H1 (cell line): Measurements from ENCODE around the gene PIWIL1. TPM values are rescaled to one million over a fixed set of nuclear protein-coding genes. Genes with fewer than 3 reads are reported as not detected.

Source experiments
- CTCF ChIA-PET: fragments of 300-600 bp; sonication (Branson Sonifier 250); formaldehyde crosslinking; loops from one replicate; lab custom pipeline; 2021; ENCODE audit not compliant: partially characterized antibody; lab: Charles Lee
- POLR2A ChIA-PET: fragments of 300-600 bp; sonication (Branson Sonifier 250); formaldehyde crosslinking; loops from one replicate; lab custom pipeline; 2021; ENCODE audit warnings: inconsistent platforms; ENCODE audit not compliant: partially characterized antibody; lab: Charles Lee
- DNase-seq, 2 experiments: peaks; one replicate each; pipeline versions ENCODE4 v3.0.0 to v3.0.0-alpha.2; 2010 to 2022; ENCODE audit warnings: low spot score in 2 of 2, low read depth in 1 of 2, mixed read lengths in 1 of 2
- FAIRE-seq: peaks from 2 replicates; lab custom pipeline; 2011; peaks lifted over from hg19 to GRCh38; lab: Jason Lieb, UNC
- H2AFZ ChIP-seq: 2 replicates; pipeline ENCODE4 v1.8.1; 2012; ENCODE audit warnings: low read length, inconsistent platforms
- H2AK5ac ChIP-seq: 2 replicates; pipeline ENCODE4 v1.6.1; 2013; ENCODE audit warnings: low read depth, low read length
- H2BK120ac ChIP-seq: replicated peaks from 2 replicates; pipeline ENCODE3; 2013; ENCODE audit warnings: low read depth, low read length, inconsistent platforms
- H2BK12ac ChIP-seq: 2 replicates; pipeline ENCODE4 v1.6.1; 2013; ENCODE audit warnings: low read depth, low read length
- H2BK15ac ChIP-seq: 2 replicates; pipeline ENCODE4 v1.6.1; 2013; ENCODE audit warnings: low read length
- H2BK20ac ChIP-seq: 2 replicates; pipeline ENCODE4 v1.6.1; 2013; ENCODE audit warnings: low read length
- H2BK5ac ChIP-seq: 2 replicates; pipeline ENCODE4 v1.6.1; 2013; ENCODE audit warnings: low read depth, low read length
- H3K14ac ChIP-seq: 2 replicates; pipeline ENCODE4 v1.6.1; 2013; ENCODE audit warnings: inconsistent platforms; ENCODE audit not compliant: insufficient read length
- H3K18ac ChIP-seq: 2 replicates; pipeline ENCODE4 v1.6.1; 2013; ENCODE audit warnings: low read length; ENCODE audit errors: extremely low read depth
- H3K23ac ChIP-seq: 2 replicates; pipeline ENCODE4 v1.6.1; 2013; ENCODE audit warnings: inconsistent platforms; ENCODE audit not compliant: insufficient read length
- H3K23me2 ChIP-seq: 2 replicates; pipeline ENCODE4 v1.6.1; 2013; ENCODE audit warnings: low read depth, low read length
- H3K27ac ChIP-seq: 2 replicates; pipeline ENCODE4 v1.6.1; 2011; ENCODE audit warnings: low read depth, low read length, inconsistent platforms
- H3K27me3 ChIP-seq, 4 experiments: replicated peaks in 1 of 4; 1 replicate in 1 of 4; 2 replicates in 3 of 4; pipeline versions ENCODE4 v1.6.1 to v1.8.1; 2011 to 2013; ENCODE audit warnings: low read length in 3 of 4, mild to moderate bottlenecking in 3 of 4, inconsistent platforms in 2 of 4, mixed read lengths in 2 of 4, moderate library complexity in 1 of 4; ENCODE audit not compliant: control insufficient read depth in 3 of 4, insufficient read depth in 3 of 4; ENCODE audit errors: extremely low read depth in 1 of 4
- H3K36me3 ChIP-seq, 4 experiments: 2 replicates each; pipeline versions ENCODE4 v1.6.1 to v1.8.1; 2011 to 2013; ENCODE audit warnings: mild to moderate bottlenecking in 4 of 4, low read length in 3 of 4, moderate library complexity in 2 of 4, control low read depth in 1 of 4, inconsistent platforms in 1 of 4; ENCODE audit not compliant: insufficient read depth in 4 of 4, control insufficient read depth in 2 of 4
- H3K4ac ChIP-seq: replicated peaks from 2 replicates; pipeline ENCODE3; 2013; ENCODE audit warnings: low read length, low read depth, mixed read lengths, inconsistent platforms; ENCODE audit not compliant: insufficient read length
- H3K4me1 ChIP-seq, 4 experiments: replicated peaks in 1 of 4; 1 replicate in 1 of 4; 2 replicates in 3 of 4; pipeline versions ENCODE4 v1.6.1 to v1.8.1; 2011 to 2013; ENCODE audit warnings: low read length in 3 of 4, inconsistent platforms in 2 of 4, mixed read lengths in 1 of 4; ENCODE audit not compliant: insufficient read depth in 4 of 4, control insufficient read depth in 3 of 4
- H3K4me2 ChIP-seq, 2 experiments: 2 replicates each; pipeline versions ENCODE4 v1.6.1 to v1.8.1; 2011 to 2013; ENCODE audit warnings: low read depth in 2 of 2, low read length in 2 of 2, control low read depth in 1 of 2, inconsistent platforms in 1 of 2, mild to moderate bottlenecking in 1 of 2; ENCODE audit not compliant: insufficient read depth in 1 of 2
- H3K4me3 ChIP-seq, 4 experiments: fragments of 200-600, 300-600 bp in 1 of 4; sonication (generic), shearing (Covaris generic), sonication (Bioruptor Twin) in 1 of 4; 2 replicates each; pipeline versions ENCODE4 v1.5.1 to v1.8.1; 2011 to 2016; ENCODE audit warnings: low read length in 4 of 4, low read depth in 3 of 4, control low read depth in 2 of 4, inconsistent platforms in 2 of 4, mild to moderate bottlenecking in 2 of 4, mixed read lengths in 1 of 4, moderate library complexity in 1 of 4; ENCODE audit not compliant: insufficient read depth in 2 of 4; ENCODE audit errors: extremely low read depth in 1 of 4
- H3K56ac ChIP-seq: replicated peaks from 2 replicates; pipeline ENCODE3; 2013; ENCODE audit warnings: low read depth, mild to moderate bottlenecking, mixed read lengths, low read length, inconsistent platforms; ENCODE audit not compliant: insufficient read length
- H3K79me1 ChIP-seq: 2 replicates; pipeline ENCODE4 v1.6.1; 2013; ENCODE audit warnings: low read depth, low read length, control low read depth
- H3K79me2 ChIP-seq, 2 experiments: 2 replicates each; pipeline versions ENCODE4 v1.6.1 to v1.8.1; 2012 to 2013; ENCODE audit warnings: low read length in 2 of 2, mild to moderate bottlenecking in 2 of 2, inconsistent platforms in 1 of 2; ENCODE audit not compliant: insufficient read depth in 2 of 2, control insufficient read depth in 1 of 2
- H3K9ac ChIP-seq, 4 experiments: replicated peaks in 1 of 4; 1 replicate in 1 of 4; 2 replicates in 3 of 4; pipeline versions ENCODE4 v1.6.1 to v1.8.1; 2011 to 2013; ENCODE audit warnings: low read depth in 3 of 4, low read length in 3 of 4, control low read depth in 2 of 4, mild to moderate bottlenecking in 2 of 4, moderate library complexity in 2 of 4, inconsistent platforms in 1 of 4; ENCODE audit errors: extremely low read depth in 1 of 4
- H3K9me3 ChIP-seq, 2 experiments: 2 replicates each; pipeline versions ENCODE4 v1.6.1 to v1.8.1; 2012 to 2013; ENCODE audit warnings: mild to moderate bottlenecking in 2 of 2, moderate library complexity in 2 of 2, control low read depth in 1 of 2, inconsistent platforms in 1 of 2, low read depth in 1 of 2, low read length in 1 of 2, mixed read lengths in 1 of 2; ENCODE audit not compliant: insufficient read depth in 2 of 2
- H4K20me1 ChIP-seq, 2 experiments: replicated peaks in 1 of 2; 2 replicates each; pipeline versions ENCODE3 to v1.8.1; 2011 to 2013; ENCODE audit warnings: inconsistent platforms in 2 of 2, low read length in 2 of 2, mild to moderate bottlenecking in 1 of 2; ENCODE audit not compliant: insufficient read depth in 2 of 2, control insufficient read depth in 1 of 2
- H4K5ac ChIP-seq: 2 replicates; pipeline ENCODE4 v1.6.1; 2013; ENCODE audit warnings: low read length, low read depth, mixed read lengths, inconsistent platforms; ENCODE audit not compliant: insufficient read length
- H4K8ac ChIP-seq: 2 replicates; pipeline ENCODE4 v1.8.0; 2013; ENCODE audit warnings: mild to moderate bottlenecking, moderate library complexity, low read length, inconsistent platforms; ENCODE audit not compliant: insufficient read depth; ENCODE audit errors: extremely low read depth
- H4K91ac ChIP-seq: replicated peaks from 2 replicates; pipeline ENCODE3; 2013; ENCODE audit warnings: low read length, mixed read lengths, inconsistent platforms; ENCODE audit not compliant: insufficient read length
- BCL11A ChIP-seq, 2 experiments: IDR thresholded peaks; one replicate each; pipeline ENCODE4 v1.6.1; 2011; ENCODE audit warnings: low read depth in 2 of 2, low read length in 2 of 2, mild to moderate bottlenecking in 2 of 2
- EP300 ChIP-seq, 2 experiments: IDR thresholded peaks; 1 replicate in 1 of 2; 2 replicates in 1 of 2; pipeline ENCODE4 v1.6.1; 2011 to 2012; ENCODE audit warnings: low read depth in 2 of 2, low read length in 2 of 2, mild to moderate bottlenecking in 2 of 2, borderline replicate concordance in 1 of 2, inconsistent platforms in 1 of 2, moderate library complexity in 1 of 2
- NANOG ChIP-seq: IDR thresholded peaks from 2 replicates; pipeline ENCODE4 v1.6.1; 2011; ENCODE audit warnings: low read length, low read depth, mild to moderate bottlenecking, inconsistent platforms; ENCODE audit not compliant: insufficient read depth, poor library complexity, severe bottlenecking
- SIX5 ChIP-seq: IDR thresholded peaks from 2 replicates; pipeline ENCODE4 v1.6.1; 2011; ENCODE audit warnings: mild to moderate bottlenecking, low read depth, low read length
- TCF12 ChIP-seq: IDR thresholded peaks from 2 replicates; pipeline ENCODE4 v1.6.1; 2011; ENCODE audit warnings: low read depth, mild to moderate bottlenecking, low read length
- WGBS, 2 experiments: shearing (Covaris generic) in 1 of 2; methylation state at CpG; one replicate each; pipeline versions ENCODE4 v1.1.6 to v1.1.7; 2013 to 2015; ENCODE audit warnings: low lambda C conversion rate in 2 of 2, mixed read lengths in 2 of 2, inconsistent platforms in 1 of 2, low coverage in 1 of 2, missing lambda C conversion rate in 1 of 2; ENCODE audit not compliant: insufficient replicate concordance in 2 of 2, insufficient coverage in 1 of 2, insufficient read length in 1 of 2; ENCODE audit errors: extremely low coverage in 1 of 2, missing lambda C conversion rate in 1 of 2; 5-methylcytosine and 5-hydroxymethylcytosine counted together
- polyA plus RNA-seq, 7 experiments: library from polyadenylated mRNA; depleted of rRNA in 3 of 7; stranded (reverse) in 5 of 7; unstranded in 2 of 7; fragments of >200 nt in 5 of 7; fragments of 200-250 nt in 2 of 7; gene quantifications; 1 replicate in 5 of 7; 2 replicates in 1 of 7; 4 replicates in 1 of 7; pipeline versions ENCODE4 v1.2.1 to v1.2.3, GENCODE V29; 2011 to 2013; ENCODE audit warnings: missing spikeins in 2 of 7, mixed read lengths in 2 of 7
- total RNA-seq: library from RNA; stranded (reverse); fragmentation: NEBNext Ultra II Directional; extraction: Animal tissue kit (Norgen Biotek cat#: 25700); gene quantifications from 2 replicates; pipeline ENCODE4 v1.2.1, GENCODE V29; 2021

The PIWIL1 gene
- total and polyA plus RNA-seq, 2 of the 8 experiments (the other 6 are each of a cell fraction or from before 2014, with no cell fraction given): not detected

GRCh38 chr12:130367003-130367402 is 29.3 kb downstream of the PIWIL1 start:
- Histone ChIP-seq H3K79me1 (no peaks in the 10 kb centered on the region), H3K23ac (no peak overlapping the region), H3K4ac (no peak overlapping the region), H2AFZ (no peak overlapping the region), H3K18ac (no peak overlapping the region), H4K91ac (no peak overlapping the region), H4K20me1 (no peaks in the 10 kb centered on the region), H2BK20ac (no peak overlapping the region), H2BK12ac (no peak overlapping the region), H3K36me3 (no peaks in the 10 kb centered on the region), H3K4me1 (peaks cover 0 to 5% (median 0%) of the 10 kb centered on the region in 4 experiments; a peak in 1 of 7 replicates), H3K4me2 (no peak overlapping the region), H3K23me2 (no peaks in the 10 kb centered on the region), H3K56ac (no peak overlapping the region), H3K14ac (no peak overlapping the region), H2BK5ac (no peak overlapping the region), H3K9ac (no peak overlapping the region), H2BK15ac (no peak overlapping the region), H2AK5ac (no peak overlapping the region), H3K27me3 (no peaks in the 10 kb centered on the region; a peak in 2 of 7 replicates), H3K27ac (no peak overlapping the region), H2BK120ac (no peak overlapping the region), H3K4me3 (no peak overlapping the region), H3K9me3 (no peaks in the 10 kb centered on the region), H4K5ac (no peak overlapping the region), H3K79me2 (no peaks in the 10 kb centered on the region), H4K8ac (no peak overlapping the region)
- ChIA-PET CTCF (interaction anchor here (0.7 kb wide), 1 partner anchor 389 kb away, joined by 4 read pairs; no protein-coding TSS in a partner anchor), POLR2A (no interaction called here)
- 87% methylated on average over 2 of the region's 2 CpGs; no CpG with 5 or more reads in 1 of the 2 experiments for WGBS, 2 experiments
- no peak for TF ChIP-seq TCF12
- no peak for TF ChIP-seq BCL11A (IDR thresholded peaks at IDR 0.05; ENCODE audit: low read depth in 2 of 2, low read length in 2 of 2)
- no peak for TF ChIP-seq NANOG
- no peak for TF ChIP-seq SIX5
- TF ChIP-seq EP300 (IDR thresholded peaks at IDR 0.05; ENCODE audit: borderline replicate concordance in 1 of 2, low read depth in 2 of 2, low read length in 2 of 2): no peak
- no peak for DNase-seq
- FAIRE-seq: no peak
